Measurements from ENCODE around the gene TANGO2.
"Not testable (repeated sequence)": the region's sequence is repeated elsewhere in the genome, so short reads cannot be mapped to it uniquely, and the experiment has no call there.

The TANGO2 gene

DNA sequence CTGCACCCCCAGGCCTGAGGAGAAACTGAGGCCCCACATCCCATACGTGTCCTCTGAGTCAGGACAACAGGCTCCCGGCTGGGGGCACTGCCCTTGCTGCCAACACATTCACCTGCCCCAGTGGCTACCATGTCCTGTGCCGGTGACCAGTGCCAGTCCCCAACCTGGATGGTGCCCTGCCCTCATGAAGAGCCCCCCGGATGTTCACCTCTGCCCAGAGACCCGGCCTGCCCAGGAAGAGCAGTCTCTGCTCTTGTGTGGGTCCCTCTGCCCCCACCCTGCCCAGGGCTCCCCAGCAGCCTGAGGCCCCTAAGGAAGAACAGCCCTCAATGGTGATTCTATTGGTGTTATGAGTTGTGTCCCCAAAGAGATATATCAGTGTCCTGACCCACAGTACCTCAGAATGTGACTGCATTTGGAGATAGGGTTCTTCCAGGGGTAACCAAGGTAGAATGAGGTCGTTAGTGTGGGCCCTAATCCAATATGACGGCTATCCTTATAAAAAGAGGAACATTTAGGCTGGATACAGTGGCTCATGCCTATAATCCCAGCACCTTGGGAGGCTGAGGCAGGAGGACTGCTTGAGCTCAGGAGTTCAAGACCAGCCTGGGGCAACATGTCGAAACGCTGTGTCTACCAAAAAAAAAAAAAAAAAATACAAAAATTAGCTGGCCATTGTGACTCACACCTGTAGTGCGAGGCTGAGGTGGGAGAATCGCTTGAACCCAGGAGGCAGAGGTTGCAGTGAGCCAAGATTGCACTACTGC lies 45.9 kb downstream of the TANGO2 start:
- H3K36me3 Mint-ChIP-seq (ENCODE audit: low read depth) = peaks cover 55% of the 10 kb centered on the region
- no peak overlapping the region for H3K4me3 Mint-ChIP-seq
- no peaks in the 10 kb centered on the region for H3K27me3 Mint-ChIP-seq
- no peaks in the 10 kb centered on the region for H3K4me1 Mint-ChIP-seq (ENCODE audit: low read depth)
- intact Hi-C loops (cut with micrococcal nuclease) = no loop called here
- H3K9me3 Mint-ChIP-seq = no peaks in the 10 kb centered on the region
- H3K27ac Mint-ChIP-seq = no peak overlapping the region

DNA sequence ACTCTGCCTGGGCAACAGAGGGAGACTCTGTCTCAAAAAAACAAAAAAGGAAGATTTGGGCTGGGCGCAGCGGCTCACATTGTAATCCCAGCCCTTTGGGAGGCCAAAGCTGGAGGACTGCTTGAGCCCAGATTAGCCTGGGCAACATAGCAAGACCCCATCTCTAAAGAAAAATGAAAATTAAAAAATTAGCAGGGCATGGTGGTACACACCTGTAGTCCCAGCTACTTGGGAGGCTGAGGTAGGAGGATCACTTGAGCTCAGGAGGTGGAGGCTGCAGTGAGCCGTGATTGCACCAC lies 46.4 kb downstream of the TANGO2 start:
- H3K4me3 Mint-ChIP-seq; H3K4me1 Mint-ChIP-seq (ENCODE audit: low read depth); H3K27me3 Mint-ChIP-seq; intact Hi-C loops (cut with micrococcal nuclease); H3K27ac Mint-ChIP-seq; H3K9me3 Mint-ChIP-seq: not testable (repeated sequence)
- H3K36me3 Mint-ChIP-seq (ENCODE audit: low read depth) = peaks cover 50% of the 10 kb centered on the region

DNA sequence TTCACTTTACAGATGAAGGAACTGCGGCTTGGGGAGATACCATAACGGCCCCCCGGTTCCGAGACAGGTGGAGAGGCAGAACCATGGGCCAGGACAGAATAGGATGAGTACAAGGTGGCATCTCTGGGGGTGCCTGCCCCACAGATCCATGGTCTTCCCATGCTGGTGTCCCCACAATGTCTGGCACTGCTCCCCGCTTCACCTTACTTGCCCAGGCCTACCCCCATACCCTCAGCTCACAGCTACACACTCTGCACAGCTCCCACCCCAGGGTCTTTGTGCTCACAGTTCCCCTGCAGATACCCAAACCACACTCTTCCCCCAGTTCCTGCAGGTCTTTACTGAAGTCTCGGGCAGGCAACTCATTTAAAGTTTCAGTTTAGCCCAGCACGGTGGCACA lies 47.7 kb downstream of the TANGO2 start:
- H3K36me3 Mint-ChIP-seq (ENCODE audit: low read depth) = peaks cover 37% of the 10 kb centered on the region
- no peak overlapping the region for H3K27ac Mint-ChIP-seq
- no peak overlapping the region for H3K4me3 Mint-ChIP-seq
- no peaks in the 10 kb centered on the region for H3K4me1 Mint-ChIP-seq (ENCODE audit: low read depth)
- intact Hi-C loops (cut with micrococcal nuclease) = no loop called here
- H3K27me3 Mint-ChIP-seq = no peaks in the 10 kb centered on the region
- no peaks in the 10 kb centered on the region for H3K9me3 Mint-ChIP-seq

DNA sequence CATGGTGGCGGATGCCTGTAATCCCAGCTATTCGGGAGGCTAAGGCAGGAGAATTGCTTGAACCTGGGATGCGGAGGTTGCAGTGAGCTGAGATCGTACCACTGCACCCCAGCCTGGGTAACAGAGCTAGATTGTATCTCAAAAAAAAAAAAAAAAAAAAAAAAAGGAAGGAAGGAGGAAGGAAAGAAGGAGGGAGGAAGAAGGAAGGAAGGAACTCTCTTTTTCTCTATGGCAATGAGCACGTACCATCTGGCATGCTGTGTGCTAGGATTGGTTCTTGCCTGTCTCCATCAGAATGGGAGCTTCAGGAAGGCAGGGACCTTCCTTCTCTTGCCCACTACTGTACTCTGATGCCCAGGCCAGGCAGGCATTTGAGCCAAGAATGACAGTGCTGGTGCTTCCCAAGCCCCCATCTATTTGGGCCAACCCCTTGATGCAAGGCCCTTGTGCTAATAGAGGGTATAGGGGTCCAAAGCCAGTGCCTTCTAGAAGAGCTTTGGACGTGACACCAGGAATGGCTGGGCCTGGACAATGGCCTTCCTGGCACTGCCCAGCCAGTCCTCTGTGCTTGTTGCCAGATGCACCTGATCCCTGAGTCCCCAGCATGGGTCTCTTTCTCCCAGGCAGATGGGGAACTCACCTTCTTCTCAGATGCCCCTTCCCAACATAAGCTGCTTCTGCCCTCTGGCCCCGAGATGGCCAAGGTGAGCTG lies 48.6 kb downstream of the TANGO2 start:
- H3K27me3 Mint-ChIP-seq = no peaks in the 10 kb centered on the region
- intact Hi-C loops (cut with micrococcal nuclease) = no loop called here
- no peak overlapping the region for H3K4me3 Mint-ChIP-seq
- H3K27ac Mint-ChIP-seq = no peak overlapping the region
- H3K9me3 Mint-ChIP-seq = no peaks in the 10 kb centered on the region
- peaks cover 28% of the 10 kb centered on the region for H3K36me3 Mint-ChIP-seq (ENCODE audit: low read depth)
- H3K4me1 Mint-ChIP-seq (ENCODE audit: low read depth) = no peaks in the 10 kb centered on the region

DNA sequence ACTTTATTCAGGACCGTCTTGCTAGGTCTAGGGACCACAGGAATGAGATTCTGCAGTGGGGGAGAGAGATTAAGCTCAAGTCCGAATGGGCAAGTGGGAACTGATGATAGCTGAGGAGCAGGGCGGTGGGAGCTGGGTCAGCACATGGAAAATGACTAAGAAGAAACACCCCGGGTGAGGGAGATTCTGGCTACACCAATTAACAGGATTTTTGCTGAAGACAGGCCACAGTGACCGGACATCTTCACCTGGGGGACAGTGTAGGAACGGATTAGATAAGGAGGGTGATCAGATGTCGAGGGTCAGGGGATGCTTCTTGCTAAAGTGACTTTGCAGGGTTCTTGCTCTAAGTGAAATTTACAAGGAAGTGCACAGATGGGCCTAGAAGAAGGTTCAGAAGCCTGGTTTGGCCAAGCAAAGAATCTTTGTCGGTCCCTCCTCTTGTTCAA lies 50.6 kb downstream of the TANGO2 start:
- Mint-ChIP-seq H3K27ac (peak overlapping the region; percentile 13), H3K9me3 (no peaks in the 10 kb centered on the region), H3K27me3 (no peaks in the 10 kb centered on the region), H3K4me3 (no peak overlapping the region), H3K4me1 (ENCODE audit: low read depth) (no peaks in the 10 kb centered on the region), H3K36me3 (ENCODE audit: low read depth) (peaks cover 8% of the 10 kb centered on the region)
- intact Hi-C loops (cut with micrococcal nuclease) = no loop called here

DNA sequence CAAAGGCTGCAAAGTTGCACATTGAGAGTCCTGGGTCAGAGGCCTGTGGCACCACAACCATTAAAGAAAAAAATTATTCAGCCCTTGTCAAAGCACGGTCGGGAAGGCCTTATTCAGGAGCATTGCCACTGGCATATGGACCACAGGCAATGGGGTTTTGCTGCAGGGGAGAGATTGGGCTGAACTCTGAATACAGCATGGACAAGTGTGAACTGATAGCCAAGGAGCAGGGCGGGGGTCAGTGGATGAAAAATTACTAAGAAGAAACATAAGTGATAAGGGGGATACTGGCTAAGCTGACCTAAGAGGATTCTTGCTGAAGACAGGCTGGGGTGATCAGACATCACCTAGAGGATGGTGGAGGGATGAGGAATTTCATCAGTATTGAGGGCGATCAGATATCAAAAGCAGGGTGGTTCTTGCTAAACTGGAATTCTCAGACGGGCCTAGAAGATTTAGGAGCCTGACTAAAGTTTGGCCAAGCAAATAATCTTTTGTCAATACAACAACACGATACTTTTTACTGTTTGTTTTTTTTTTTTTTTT lies 55.8 kb downstream of the TANGO2 start:
- H3K27ac Mint-ChIP-seq = no peak overlapping the region

DNA sequence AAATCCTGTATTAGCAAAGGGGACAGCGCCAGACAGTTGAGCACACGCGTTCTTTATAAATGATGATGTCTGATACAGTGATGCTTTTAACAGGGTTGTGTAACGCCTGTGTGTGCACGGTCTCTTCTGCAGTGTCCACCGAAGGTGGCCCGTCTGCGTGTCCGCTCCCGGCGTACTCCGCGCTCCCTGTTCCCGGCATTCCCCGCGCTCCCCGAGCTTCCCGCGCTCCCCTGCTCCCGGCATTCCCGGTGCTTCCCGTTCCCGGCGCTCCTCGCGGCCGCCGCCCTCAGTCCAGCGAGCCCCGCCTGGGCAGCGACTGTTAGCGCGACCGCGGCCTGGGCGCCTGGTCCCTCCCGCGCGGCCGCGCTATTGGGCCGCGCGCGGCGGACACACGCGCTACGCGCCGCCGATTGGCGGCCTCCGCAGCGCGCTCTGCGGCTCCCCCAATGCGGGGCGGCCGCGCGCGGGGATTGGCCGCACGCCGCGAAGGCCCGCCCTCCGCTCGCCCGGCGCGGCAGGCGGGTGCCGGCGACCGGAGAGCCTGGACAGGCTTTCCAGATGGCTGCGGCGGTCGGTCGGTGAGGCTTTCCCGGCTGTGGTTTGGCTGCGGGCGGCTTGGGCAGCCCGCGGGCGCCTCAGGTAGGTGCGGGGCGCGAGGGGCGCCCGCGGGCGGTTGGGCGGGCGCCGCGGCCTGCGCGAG lies 59.0 kb downstream of the TANGO2 start, which contains the start of gene DGCR8:
Gene DGCR8 (plus strand): TSS at position 497 of the 700 bp plus-strand sequence. CDS start 5,723 bp downstream, outside the sequence.
- Mint-ChIP-seq H3K4me1 (ENCODE audit: low read depth) (peaks cover 41% of the 10 kb centered on the region), H3K36me3 (ENCODE audit: low read depth) (peaks cover 8% of the 10 kb centered on the region), H3K27ac (peak within 1 kb of the TSS; percentile 79), H3K9me3 (no peaks in the 10 kb centered on the region), H3K27me3 (no peaks in the 10 kb centered on the region), H3K4me3 (peak within 1 kb of the TSS; percentile 81)
- intact Hi-C loops (cut with micrococcal nuclease) = loop anchor here (1.0 kb wide), 1 partner anchor 37 kb away; the partner anchor contains the start of gene TRMT2A

More for the DNA sequence above, 55.8 kb downstream of the TANGO2 start:
- Mint-ChIP-seq H3K4me3 (no peak overlapping the region), H3K27me3 (no peaks in the 10 kb centered on the region), H3K4me1 (ENCODE audit: low read depth) (peaks cover 11% of the 10 kb centered on the region), H3K36me3 (ENCODE audit: low read depth) (no peaks in the 10 kb centered on the region), H3K9me3 (no peaks in the 10 kb centered on the region)
- intact Hi-C loops (cut with micrococcal nuclease) = no loop called here

DNA sequence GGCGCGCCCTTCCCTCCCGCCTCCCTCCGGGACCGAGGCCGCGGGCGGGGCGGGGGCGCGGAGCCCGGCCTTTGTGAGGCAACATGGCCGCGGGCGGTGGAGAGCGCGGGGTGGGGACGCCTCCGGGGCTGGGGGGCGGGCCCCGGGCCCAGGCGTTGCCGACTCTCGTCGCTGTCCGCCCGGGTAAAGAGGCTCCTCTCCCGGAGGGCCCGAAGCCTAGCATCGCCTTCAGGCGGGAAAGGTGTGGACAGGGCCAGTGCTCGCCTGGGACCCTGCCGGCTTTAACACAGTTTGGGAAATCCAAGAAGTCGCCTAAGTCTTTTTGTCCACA lies 59.5 kb downstream of the TANGO2 start:
- H3K27ac Mint-ChIP-seq = peak overlapping the region; percentile 79
- no peaks in the 10 kb centered on the region for H3K9me3 Mint-ChIP-seq
- H3K4me1 Mint-ChIP-seq (ENCODE audit: low read depth) = peaks cover 44% of the 10 kb centered on the region
- H3K4me3 Mint-ChIP-seq = peak overlapping the region; percentile 79
- no peaks in the 10 kb centered on the region for H3K27me3 Mint-ChIP-seq
- H3K36me3 Mint-ChIP-seq (ENCODE audit: low read depth) = peaks cover 13% of the 10 kb centered on the region
- intact Hi-C loops (cut with micrococcal nuclease) = loop anchor here (1.0 kb wide), 1 partner anchor 37 kb away; the partner anchor contains the start of gene TRMT2A

DNA sequence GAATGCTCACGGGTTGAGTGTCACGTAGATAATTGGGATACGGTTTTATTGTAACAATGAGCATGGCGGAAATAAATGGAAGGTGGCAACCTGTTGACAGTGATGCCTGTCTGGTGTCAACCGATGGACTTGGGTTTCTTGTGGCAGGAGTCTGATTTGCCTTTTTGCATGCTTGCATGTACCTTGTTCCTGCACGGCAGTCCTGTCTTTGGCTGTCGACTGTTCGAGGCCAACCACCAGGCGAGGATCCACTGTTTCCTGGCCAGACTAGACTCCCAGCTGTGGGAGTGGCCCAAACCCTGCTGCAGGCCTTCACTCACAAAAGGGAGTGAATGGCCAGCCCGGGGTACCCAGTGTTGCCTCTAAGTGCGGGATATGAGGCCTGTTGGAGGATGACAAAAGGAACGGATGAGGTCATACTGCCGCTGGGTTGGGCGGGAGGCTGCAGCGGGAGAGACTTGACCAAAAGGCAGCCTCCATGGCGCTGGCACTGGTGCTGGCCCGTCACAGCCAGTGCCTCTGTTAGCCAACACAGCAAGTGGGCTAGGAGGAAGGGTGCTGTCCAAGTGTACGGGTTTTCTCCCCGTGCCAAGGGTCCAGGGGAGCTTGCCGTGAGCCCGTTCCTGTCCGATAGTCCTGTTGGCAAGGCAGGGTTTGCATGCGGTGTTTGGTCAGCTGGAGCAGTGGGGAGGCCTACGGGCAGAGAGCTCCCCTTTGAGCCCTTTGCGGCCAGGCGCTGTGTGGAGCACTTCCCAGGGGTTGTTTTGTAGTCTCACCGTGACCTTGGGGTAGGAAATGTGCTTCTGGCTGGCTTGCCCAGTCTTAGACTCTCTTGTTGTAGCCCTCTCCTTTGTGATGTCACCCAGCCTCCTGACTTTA lies 60.1 kb downstream of the TANGO2 start:
- no peaks in the 10 kb centered on the region for H3K9me3 Mint-ChIP-seq
- no peaks in the 10 kb centered on the region for H3K27me3 Mint-ChIP-seq
- H3K27ac Mint-ChIP-seq = peak overlapping the region; percentile 79
- H3K4me3 Mint-ChIP-seq = peak overlapping the region; percentile 79
- peaks cover 44% of the 10 kb centered on the region for H3K4me1 Mint-ChIP-seq (ENCODE audit: low read depth)
- peaks cover 19% of the 10 kb centered on the region for H3K36me3 Mint-ChIP-seq (ENCODE audit: low read depth)
- intact Hi-C loops (cut with micrococcal nuclease) = loop anchor here (1.0 kb wide), 1 partner anchor 36 kb away; the partner anchor contains the start of gene TRMT2A

DNA sequence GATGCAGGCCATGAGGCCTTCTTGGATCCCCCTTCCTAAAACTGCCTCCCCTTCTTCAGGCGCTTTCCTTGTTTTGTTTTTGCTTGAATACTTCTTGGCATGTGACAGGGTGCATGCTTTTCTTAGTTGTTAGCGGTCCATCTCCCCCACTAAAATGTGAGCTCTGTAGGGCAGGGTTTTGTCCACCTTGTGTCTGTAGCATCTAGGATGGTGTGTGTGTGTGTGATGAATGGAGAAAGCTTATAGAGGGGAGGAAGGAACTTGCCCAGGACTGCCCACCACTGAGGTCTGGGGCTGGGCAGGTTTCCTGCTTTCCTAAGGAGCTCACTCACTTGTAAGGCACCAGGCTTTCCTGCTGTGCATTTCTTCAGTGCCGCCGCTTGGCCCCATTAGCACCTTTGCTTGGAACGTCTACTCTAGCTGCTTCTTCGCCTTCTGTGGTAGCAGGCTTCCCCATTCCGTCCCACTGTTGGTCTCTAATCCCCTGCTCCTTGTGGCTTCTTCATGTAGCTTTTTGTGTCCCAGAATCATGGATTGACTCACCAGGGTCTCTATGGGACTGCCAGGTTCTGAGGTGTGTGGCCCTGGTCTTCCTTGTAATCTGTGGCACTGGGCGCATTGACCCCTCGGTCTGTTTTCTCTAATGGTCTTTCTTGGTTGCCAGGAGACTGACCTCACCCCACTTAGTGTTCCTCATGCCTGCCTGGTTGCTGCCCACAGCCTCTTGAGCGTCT lies 62.4 kb downstream of the TANGO2 start:
- Mint-ChIP-seq H3K27me3 (no peaks in the 10 kb centered on the region), H3K4me1 (ENCODE audit: low read depth) (peaks cover 44% of the 10 kb centered on the region), H3K36me3 (ENCODE audit: low read depth) (peaks cover 42% of the 10 kb centered on the region), H3K4me3 (no peak overlapping the region), H3K9me3 (no peaks in the 10 kb centered on the region), H3K27ac (no peak overlapping the region)
- intact Hi-C loops (cut with micrococcal nuclease) = no loop called here

DNA sequence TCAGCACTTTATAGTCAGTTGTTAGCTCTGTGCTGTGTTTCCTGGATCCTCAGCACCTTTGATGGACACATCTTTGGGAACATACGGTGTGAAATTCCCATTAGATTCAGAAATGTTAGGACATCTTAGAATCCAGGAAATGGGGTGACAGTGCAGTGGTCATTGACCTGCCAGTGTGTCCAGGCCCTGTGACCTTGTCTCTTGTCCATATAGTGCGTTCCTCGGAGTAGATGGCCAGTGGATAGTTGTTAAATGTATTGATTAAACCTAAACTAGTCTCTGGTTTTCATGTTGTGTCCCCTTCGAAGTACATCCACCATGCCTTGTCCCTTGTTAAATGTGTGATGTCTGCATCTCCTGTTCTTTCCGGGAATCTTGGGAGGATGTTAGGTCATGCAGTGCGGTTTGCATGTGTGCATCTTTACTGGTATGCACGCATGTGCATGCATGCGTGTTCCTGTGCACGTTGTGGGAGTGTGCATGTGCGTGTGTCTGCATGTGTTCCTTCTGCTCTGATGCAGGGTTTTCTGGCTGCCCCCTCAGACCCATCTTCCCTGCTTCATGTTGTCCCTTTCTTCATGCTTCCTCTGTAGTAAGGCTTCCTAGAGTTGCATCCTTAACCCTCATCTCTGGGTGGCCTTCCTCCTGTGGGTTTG lies 63.1 kb downstream of the TANGO2 start:
- H3K27me3 Mint-ChIP-seq = no peaks in the 10 kb centered on the region
- no peak overlapping the region for H3K4me3 Mint-ChIP-seq
- H3K27ac Mint-ChIP-seq = peak overlapping the region; percentile 28
- H3K36me3 Mint-ChIP-seq (ENCODE audit: low read depth) = peaks cover 49% of the 10 kb centered on the region
- peaks cover 44% of the 10 kb centered on the region for H3K4me1 Mint-ChIP-seq (ENCODE audit: low read depth)
- no peaks in the 10 kb centered on the region for H3K9me3 Mint-ChIP-seq
- intact Hi-C loops (cut with micrococcal nuclease) = no loop called here

DNA sequence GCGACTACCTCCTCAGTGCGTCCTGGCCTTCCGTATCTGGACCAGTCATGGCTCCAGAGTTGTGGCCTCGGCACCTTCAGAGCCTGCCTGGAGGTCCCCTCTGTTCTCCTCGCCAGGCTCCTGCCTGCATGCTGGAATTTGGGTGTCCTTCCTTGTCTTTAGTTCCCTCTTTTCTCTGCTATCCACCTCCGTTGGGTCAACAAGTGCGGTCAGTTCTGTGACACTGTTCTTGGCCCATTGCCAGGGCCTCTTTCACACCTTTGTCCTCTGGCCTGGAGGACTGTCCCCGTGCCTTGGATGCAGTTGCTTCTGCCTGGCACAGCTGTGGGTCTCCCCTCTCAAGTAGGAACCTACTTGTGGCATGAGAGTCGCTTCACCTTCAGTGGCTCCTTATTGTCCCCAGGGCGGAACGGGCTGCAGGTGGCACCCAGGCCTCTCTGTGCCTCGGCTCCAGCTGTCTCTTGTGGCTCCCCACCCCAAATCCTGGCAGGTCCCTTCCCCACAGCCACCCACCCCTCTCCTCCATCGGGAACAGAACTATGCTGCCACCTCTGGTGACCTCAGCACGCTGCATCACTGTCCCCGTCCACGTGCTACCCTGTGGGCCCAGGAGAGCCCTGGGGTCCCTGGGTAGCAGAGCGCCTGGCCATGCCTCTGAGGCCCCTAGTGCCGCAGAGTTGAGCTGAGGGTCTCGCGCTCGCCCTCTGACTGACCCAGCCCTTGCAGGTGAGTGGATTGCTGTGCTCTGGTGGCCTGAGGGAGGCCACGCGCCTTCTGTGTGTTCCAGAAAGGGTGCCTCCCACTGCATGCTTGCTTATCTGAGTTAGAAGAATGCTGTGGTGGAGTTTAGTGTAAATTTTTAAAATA lies 63.9 kb downstream of the TANGO2 start:
- Mint-ChIP-seq H3K4me1 (ENCODE audit: low read depth) (peaks cover 44% of the 10 kb centered on the region), H3K9me3 (no peaks in the 10 kb centered on the region), H3K4me3 (no peak overlapping the region), H3K27ac (peak overlapping the region; percentile 28), H3K36me3 (ENCODE audit: low read depth) (peaks cover 56% of the 10 kb centered on the region), H3K27me3 (no peaks in the 10 kb centered on the region)
- intact Hi-C loops (cut with micrococcal nuclease) = no loop called here
